Measurements from ENCODE around the gene GPC6.

Gene GPC6

DNA sequence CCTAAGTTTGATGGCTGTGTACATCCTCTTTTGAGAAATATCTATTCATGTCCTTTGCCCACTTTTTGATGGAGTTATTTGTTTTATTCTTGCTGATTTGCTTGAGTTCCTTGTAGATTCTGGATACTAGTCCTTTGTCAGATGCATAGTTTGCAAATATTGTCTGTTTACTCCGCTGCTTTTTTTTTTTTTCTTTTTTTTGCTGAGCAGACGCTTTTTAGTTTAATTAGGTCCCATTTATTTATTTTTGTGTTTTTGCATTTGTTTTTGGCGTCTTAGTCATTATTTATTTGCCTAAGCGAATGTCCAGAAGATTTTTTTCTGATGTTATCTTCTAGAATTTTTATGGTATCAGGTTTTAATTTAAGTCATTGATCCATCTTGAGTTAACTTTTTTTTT lies 114.9 kb downstream of the GPC6 start:
- no peaks in the 10 kb centered on the region for H3K4me1 ChIP-seq (ENCODE audit: low read depth, poor library complexity, severe bottlenecking)
- no peak overlapping the region for H3K9ac ChIP-seq
- H3K4me3 ChIP-seq (IDR thresholded peaks at IDR 0.05; ENCODE audit: insufficient read depth, low read depth, low read length): no peak overlapping the region
- no peak overlapping the region for H3K27ac ChIP-seq
- H2AFZ ChIP-seq (ENCODE audit: low read depth): no peak overlapping the region
- H3K27me3 ChIP-seq (ENCODE audit: insufficient read depth, low read depth): no peaks in the 10 kb centered on the region
- no peaks in the 10 kb centered on the region for H4K20me1 ChIP-seq (ENCODE audit: insufficient read depth)
- H3K36me3 ChIP-seq (ENCODE audit: insufficient read depth): no peaks in the 10 kb centered on the region
- no peaks in the 10 kb centered on the region for H3K79me2 ChIP-seq (ENCODE audit: insufficient read depth, low read depth)
- H3K4me2 ChIP-seq: no peak overlapping the region
- TF ChIP-seq, protein P1, sequence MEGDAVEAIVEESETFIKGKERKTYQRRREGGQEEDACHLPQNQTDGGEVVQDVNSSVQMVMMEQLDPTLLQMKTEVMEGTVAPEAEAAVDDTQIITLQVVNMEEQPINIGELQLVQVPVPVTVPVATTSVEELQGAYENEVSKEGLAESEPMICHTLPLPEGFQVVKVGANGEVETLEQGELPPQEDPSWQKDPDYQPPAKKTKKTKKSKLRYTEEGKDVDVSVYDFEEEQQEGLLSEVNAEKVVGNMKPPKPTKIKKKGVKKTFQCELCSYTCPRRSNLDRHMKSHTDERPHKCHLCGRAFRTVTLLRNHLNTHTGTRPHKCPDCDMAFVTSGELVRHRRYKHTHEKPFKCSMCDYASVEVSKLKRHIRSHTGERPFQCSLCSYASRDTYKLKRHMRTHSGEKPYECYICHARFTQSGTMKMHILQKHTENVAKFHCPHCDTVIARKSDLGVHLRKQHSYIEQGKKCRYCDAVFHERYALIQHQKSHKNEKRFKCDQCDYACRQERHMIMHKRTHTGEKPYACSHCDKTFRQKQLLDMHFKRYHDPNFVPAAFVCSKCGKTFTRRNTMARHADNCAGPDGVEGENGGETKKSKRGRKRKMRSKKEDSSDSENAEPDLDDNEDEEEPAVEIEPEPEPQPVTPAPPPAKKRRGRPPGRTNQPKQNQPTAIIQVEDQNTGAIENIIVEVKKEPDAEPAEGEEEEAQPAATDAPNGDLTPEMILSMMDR (conservative IDR thresholded peaks at IDR 0.05; ENCODE audit: low read depth, low read length): no peak

DNA sequence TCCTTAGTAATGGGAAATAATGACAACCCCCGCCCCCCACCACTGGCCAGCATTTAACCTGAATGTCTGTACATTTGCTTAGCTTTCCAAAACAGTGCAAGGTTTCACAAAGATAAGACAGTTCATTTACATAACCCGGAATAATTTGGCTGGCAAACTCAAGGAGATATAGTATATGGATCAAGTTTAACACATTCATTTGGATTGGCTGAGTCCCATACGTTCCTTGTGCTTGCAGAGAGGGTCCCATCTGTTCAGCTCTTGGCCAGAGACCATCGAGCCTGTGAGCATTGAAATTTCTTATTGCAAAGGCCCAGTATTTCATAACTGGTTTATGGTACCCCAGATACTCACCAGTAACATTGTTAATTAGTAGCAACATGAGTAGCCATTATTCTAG lies 116.5 kb downstream of the GPC6 start:
- H3K4me3 ChIP-seq (IDR thresholded peaks at IDR 0.05; ENCODE audit: insufficient read depth, low read depth, low read length): no peak overlapping the region
- no peak overlapping the region for H2AFZ ChIP-seq (ENCODE audit: low read depth)
- H3K27ac ChIP-seq: no peak overlapping the region
- no peak overlapping the region for H3K9ac ChIP-seq
- H3K4me2 ChIP-seq: no peak overlapping the region
- no peaks in the 10 kb centered on the region for H4K20me1 ChIP-seq (ENCODE audit: insufficient read depth)
- no peaks in the 10 kb centered on the region for H3K27me3 ChIP-seq (ENCODE audit: insufficient read depth, low read depth)
- no peaks in the 10 kb centered on the region for H3K36me3 ChIP-seq (ENCODE audit: insufficient read depth)
- H3K4me1 ChIP-seq (ENCODE audit: low read depth, poor library complexity, severe bottlenecking): no peaks in the 10 kb centered on the region
- TF ChIP-seq, protein P1 (conservative IDR thresholded peaks at IDR 0.05; ENCODE audit: low read depth, low read length): no peak
- no peaks in the 10 kb centered on the region for H3K79me2 ChIP-seq (ENCODE audit: insufficient read depth, low read depth)

GRCh38 chr13:93344048-93344705 lies 117.6 kb downstream of the GPC6 start:
- Histone ChIP-seq H3K4me2 (no peak overlapping the region), H3K4me3 (IDR thresholded peaks at IDR 0.05; ENCODE audit: insufficient read depth, low read depth, low read length) (no peak overlapping the region), H3K27ac (no peak overlapping the region), H3K4me1 (ENCODE audit: low read depth, poor library complexity, severe bottlenecking) (no peaks in the 10 kb centered on the region), H3K36me3 (ENCODE audit: insufficient read depth) (no peaks in the 10 kb centered on the region), H3K9ac (no peak overlapping the region), H4K20me1 (ENCODE audit: insufficient read depth) (no peaks in the 10 kb centered on the region), H3K79me2 (ENCODE audit: insufficient read depth, low read depth) (no peaks in the 10 kb centered on the region), H3K27me3 (ENCODE audit: insufficient read depth, low read depth) (no peaks in the 10 kb centered on the region), H2AFZ (ENCODE audit: low read depth) (no peak overlapping the region)
- TF ChIP-seq, protein P1 (conservative IDR thresholded peaks at IDR 0.05; ENCODE audit: low read depth, low read length): no peak

- no peak overlapping the region for H2AFZ ChIP-seq (ENCODE audit: low read depth)
- no peak overlapping the region for H3K9ac ChIP-seq
- no peaks in the 10 kb centered on the region for H3K79me2 ChIP-seq (ENCODE audit: insufficient read depth, low read depth)
- H3K4me1 ChIP-seq (ENCODE audit: low read depth, poor library complexity, severe bottlenecking): no peaks in the 10 kb centered on the region
- H3K36me3 ChIP-seq (ENCODE audit: insufficient read depth): no peaks in the 10 kb centered on the region
- TF ChIP-seq, protein P1 (conservative IDR thresholded peaks at IDR 0.05; ENCODE audit: low read depth, low read length): no peak
- no peaks in the 10 kb centered on the region for H4K20me1 ChIP-seq (ENCODE audit: insufficient read depth)
- H3K4me3 ChIP-seq (IDR thresholded peaks at IDR 0.05; ENCODE audit: insufficient read depth, low read depth, low read length): no peak overlapping the region
- H3K27me3 ChIP-seq (ENCODE audit: insufficient read depth, low read depth): no peaks in the 10 kb centered on the region
- H3K27ac ChIP-seq: no peak overlapping the region
- no peak overlapping the region for H3K4me2 ChIP-seq
Measured at GRCh38 chr13:93345024-93345423, 118.4 kb downstream of the GPC6 start.
